K562 (cell line): Measurements from ENCODE around the gene EFNA2. TPM values are rescaled to one million over a fixed set of nuclear protein-coding genes. Genes with fewer than 3 reads are reported as not detected.
A peak's percentile ranks its signal among the peaks of the same experiment; 100 is the strongest.

ENCODE experiments used
- BRD9 ChIP-seq: fragments of 450-650 bp; IDR thresholded peaks from 2 replicates; pipeline ENCODE4 v1.6.1; 2018; ENCODE audit warnings: low read depth; ENCODE audit not compliant: partially characterized antibody
- CBX8 ChIP-seq: fragments of 200-600 bp; sonication (generic); IDR thresholded peaks from 2 replicates; pipeline ENCODE4 v1.6.1; 2012; ENCODE audit warnings: borderline replicate concordance, mixed run types, low read depth, mild to moderate bottlenecking, moderate library complexity, mixed read lengths, low read length, control low read depth, inconsistent platforms; ENCODE audit not compliant: poor library complexity, severe bottlenecking; ENCODE audit errors: extremely low read depth
- CC2D1A ChIP-seq: fragments of 450-650 bp; IDR thresholded peaks from 2 replicates; pipeline ENCODE4 v1.6.1; 2017; ENCODE audit warnings: mild to moderate bottlenecking
- FUS ChIP-seq: fragments of 200-400 bp; formaldehyde crosslinking; optimal IDR thresholded peaks from 2 replicates; pipeline ENCODE3; 2017; ENCODE audit warnings: low read depth, low read length
- GABPA ChIP-seq: fragments of 200-800 bp; sonication (Bioruptor generic); conservative IDR thresholded peaks from 2 replicates; pipeline ENCODE4 v1.6.1; 2016; ENCODE audit warnings: low read depth, missing genetic modification characterization, missing compliant biosample characterization
- NR2C1 ChIP-seq, 2 experiments: fragments of 450-650 bp; IDR thresholded peaks; 2 replicates each; pipeline ENCODE4 v1.6.1; 2017; ENCODE audit warnings: mild to moderate bottlenecking in 2 of 2, antibody characterized with exemption in 1 of 2, inconsistent platforms in 1 of 2, missing compliant biosample characterization in 1 of 2, missing genetic modification characterization in 1 of 2
- PCBP2 ChIP-seq: fragments of 200-400 bp; formaldehyde crosslinking; IDR thresholded peaks from 2 replicates; pipeline ENCODE4 v1.6.1; 2018; ENCODE audit warnings: low read length, low read depth, mild to moderate bottlenecking, moderate library complexity; ENCODE audit not compliant: poor library complexity, severe bottlenecking
- RCOR1 ChIP-seq, 2 experiments: IDR thresholded peaks; 2 replicates each; pipeline ENCODE4 v1.6.1; 2012; ENCODE audit warnings: low read depth in 2 of 2, low read length in 2 of 2, borderline replicate concordance in 1 of 2, improper control_type of control experiment in 1 of 2
- RFX1 ChIP-seq: fragments of 450-650 bp; IDR thresholded peaks from 2 replicates; pipeline ENCODE4 v1.6.1; 2016; ENCODE audit warnings: mild to moderate bottlenecking, moderate library complexity
- SMAD4 ChIP-seq: fragments of 250-450 bp; sonication (Bioruptor Pico); conservative IDR thresholded peaks from 2 replicates; pipeline ENCODE4 v1.8.0; 2021; ENCODE audit warnings: inconsistent platforms, mild to moderate bottlenecking, moderate library complexity
- ZEB2 ChIP-seq: fragments of 450-650 bp; IDR thresholded peaks from 2 replicates; pipeline ENCODE4 v1.6.1; 2016
- ZNF212 ChIP-seq: fragments of 450-650 bp; formaldehyde crosslinking; IDR thresholded peaks from 2 replicates; pipeline ENCODE4 v1.4.0; 2020; ENCODE audit warnings: mild to moderate bottlenecking
- ZNF239 ChIP-seq: fragments of 250-450 bp; sonication (Bioruptor Pico); IDR thresholded peaks from 2 replicates; pipeline ENCODE4 v1.4.0; 2020; ENCODE audit warnings: mild to moderate bottlenecking
- ZNF41 ChIP-seq: fragments of 250-450 bp; sonication (Bioruptor Pico); conservative IDR thresholded peaks from 2 replicates; pipeline ENCODE4 v1.4.0; 2020; ENCODE audit warnings: mild to moderate bottlenecking
- ZNF699 ChIP-seq: fragments of 250-450 bp; sonication (Bioruptor Pico); IDR thresholded peaks from 2 replicates; pipeline ENCODE4 v1.8.0; 2021; ENCODE audit warnings: mild to moderate bottlenecking, moderate library complexity; ENCODE audit not compliant: insufficient replicate concordance
- polyA plus RNA-seq, 8 experiments: library from polyadenylated mRNA; depleted of rRNA in 4 of 8; stranded (reverse) in 5 of 8; unstranded in 3 of 8; fragments of >200 nt; fragmentation: Nextera tagmentation in 2 of 8; fragmentation: Illumina TruSeq in 1 of 8; extraction: Ambion mirVana in 2 of 8; extraction: Trizol in 1 of 8; gene quantifications; 2 replicates each; pipeline versions ENCODE4 v1.2.1 to v1.2.3, GENCODE V29; 2011 to 2014; ENCODE audit warnings: inconsistent platforms in 1 of 8, missing spikeins in 1 of 8
- total RNA-seq, 7 experiments: library from RNA; depleted of rRNA in 6 of 7; stranded (reverse); fragments of >200 nt in 6 of 7; fragmentation: Illumina TruSeq in 2 of 7; extraction: Trizol in 2 of 7; gene quantifications; 2 replicates each; pipeline versions ENCODE4 v1.2.1 to v1.2.3, GENCODE V29; 2011 to 2021; ENCODE audit warnings: low replicate concordance in 1 of 7
- TF ChIP-seq, protein P1 (sequence below): fragments of 250-450 bp; sonication (Bioruptor Pico); IDR thresholded peaks from 2 replicates; pipeline ENCODE4 v1.4.0; 2020
- TF ChIP-seq, protein P2 (sequence below): fragments of 450-650 bp; formaldehyde crosslinking; IDR thresholded peaks from 2 replicates; pipeline ENCODE4 v1.4.0; 2022; ENCODE audit warnings: missing genetic modification characterization
- TF ChIP-seq, protein P3 (sequence below): fragments of 450-650 bp; IDR thresholded peaks from 2 replicates; pipeline ENCODE4 v1.6.1; 2016; ENCODE audit warnings: low read depth, mild to moderate bottlenecking, moderate library complexity
- TF ChIP-seq, protein P4 (sequence below): conservative IDR thresholded peaks from 2 replicates; pipeline ENCODE4 v1.6.1; 2011; ENCODE audit warnings: low read depth, mild to moderate bottlenecking, low read length; ENCODE audit not compliant: control insufficient read depth

The EFNA2 gene
- total and polyA plus RNA-seq, 9 of the 15 experiments (the other 6 are each of a cell fraction or from before 2014, with no cell fraction given) = 0.11 to 0.44 (median 0.15) TPM; not detected in 6

DNA sequence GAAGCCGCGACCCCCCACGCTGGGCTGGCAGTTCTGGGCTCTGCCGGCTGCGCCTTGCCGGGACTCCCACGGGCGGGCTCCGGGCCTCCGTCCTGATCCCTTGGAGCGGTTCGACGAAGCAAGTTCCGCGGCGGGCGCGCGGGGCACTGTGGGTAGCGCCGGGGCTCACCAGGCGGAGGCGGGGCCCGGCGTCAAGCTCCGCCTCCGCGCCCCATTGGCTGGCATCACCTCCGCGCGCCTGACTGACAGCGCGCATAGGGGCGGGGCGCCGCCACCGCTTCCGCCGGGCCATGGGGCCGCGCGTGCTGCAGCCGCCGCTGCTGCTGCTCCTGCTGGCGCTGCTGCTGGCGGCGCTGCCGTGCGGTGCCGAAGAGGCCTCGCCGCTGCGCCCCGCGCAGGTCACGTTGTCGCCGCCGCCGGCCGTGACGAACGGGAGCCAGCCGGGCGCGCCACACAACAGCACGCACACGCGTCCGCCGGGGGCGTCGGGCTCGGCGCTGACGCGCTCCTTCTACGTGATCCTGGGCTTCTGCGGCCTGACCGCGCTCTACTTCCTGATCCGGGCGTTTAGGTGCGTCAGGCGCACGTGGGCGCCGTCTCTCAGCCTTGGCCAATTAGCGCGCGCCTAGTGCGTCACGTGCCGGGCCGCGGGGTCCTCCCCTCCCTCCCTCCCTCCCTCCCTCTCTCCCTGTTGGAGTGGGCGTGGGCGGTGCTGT lies 10.3 kb upstream of the EFNA2 start, which contains the start of gene FAM174C (continued):
- TF ChIP-seq, protein P1, sequence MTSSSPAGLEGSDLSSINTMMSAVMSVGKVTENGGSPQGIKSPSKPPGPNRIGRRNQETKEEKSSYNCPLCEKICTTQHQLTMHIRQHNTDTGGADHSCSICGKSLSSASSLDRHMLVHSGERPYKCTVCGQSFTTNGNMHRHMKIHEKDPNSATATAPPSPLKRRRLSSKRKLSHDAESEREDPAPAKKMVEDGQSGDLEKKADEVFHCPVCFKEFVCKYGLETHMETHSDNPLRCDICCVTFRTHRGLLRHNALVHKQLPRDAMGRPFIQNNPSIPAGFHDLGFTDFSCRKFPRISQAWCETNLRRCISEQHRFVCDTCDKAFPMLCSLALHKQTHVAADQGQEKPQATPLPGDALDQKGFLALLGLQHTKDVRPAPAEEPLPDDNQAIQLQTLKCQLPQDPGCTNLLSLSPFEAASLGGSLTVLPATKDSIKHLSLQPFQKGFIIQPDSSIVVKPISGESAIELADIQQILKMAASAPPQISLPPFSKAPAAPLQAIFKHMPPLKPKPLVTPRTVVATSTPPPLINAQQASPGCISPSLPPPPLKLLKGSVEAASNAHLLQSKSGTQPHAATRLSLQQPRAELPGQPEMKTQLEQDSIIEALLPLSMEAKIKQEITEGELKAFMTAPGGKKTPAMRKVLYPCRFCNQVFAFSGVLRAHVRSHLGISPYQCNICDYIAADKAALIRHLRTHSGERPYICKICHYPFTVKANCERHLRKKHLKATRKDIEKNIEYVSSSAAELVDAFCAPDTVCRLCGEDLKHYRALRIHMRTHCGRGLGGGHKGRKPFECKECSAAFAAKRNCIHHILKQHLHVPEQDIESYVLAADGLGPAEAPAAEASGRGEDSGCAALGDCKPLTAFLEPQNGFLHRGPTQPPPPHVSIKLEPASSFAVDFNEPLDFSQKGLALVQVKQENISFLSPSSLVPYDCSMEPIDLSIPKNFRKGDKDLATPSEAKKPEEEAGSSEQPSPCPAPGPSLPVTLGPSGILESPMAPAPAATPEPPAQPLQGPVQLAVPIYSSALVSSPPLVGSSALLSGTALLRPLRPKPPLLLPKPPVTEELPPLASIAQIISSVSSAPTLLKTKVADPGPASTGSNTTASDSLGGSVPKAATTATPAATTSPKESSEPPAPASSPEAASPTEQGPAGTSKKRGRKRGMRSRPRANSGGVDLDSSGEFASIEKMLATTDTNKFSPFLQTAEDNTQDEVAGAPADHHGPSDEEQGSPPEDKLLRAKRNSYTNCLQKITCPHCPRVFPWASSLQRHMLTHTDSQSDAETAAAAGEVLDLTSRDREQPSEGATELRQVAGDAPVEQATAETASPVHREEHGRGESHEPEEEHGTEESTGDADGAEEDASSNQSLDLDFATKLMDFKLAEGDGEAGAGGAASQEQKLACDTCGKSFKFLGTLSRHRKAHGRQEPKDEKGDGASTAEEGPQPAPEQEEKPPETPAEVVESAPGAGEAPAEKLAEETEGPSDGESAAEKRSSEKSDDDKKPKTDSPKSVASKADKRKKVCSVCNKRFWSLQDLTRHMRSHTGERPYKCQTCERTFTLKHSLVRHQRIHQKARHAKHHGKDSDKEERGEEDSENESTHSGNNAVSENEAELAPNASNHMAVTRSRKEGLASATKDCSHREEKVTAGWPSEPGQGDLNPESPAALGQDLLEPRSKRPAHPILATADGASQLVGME = no peak
- TF ChIP-seq BRD9 (no peak), GABPA (tag) (peak; percentile 91), CC2D1A (no peak), ZNF699 (CRISPR knock-in tag) (no peak), ZNF212 (CRISPR knock-in tag) (no peak), NR2C1 (IDR thresholded peaks at IDR 0.05) (no peak; the same call in 1 of the 2 replicates), NR2C1 (tag; IDR thresholded peaks at IDR 0.05) (no peak), CBX8 (no peak), ZEB2 (no peak), SMAD4 (CRISPR knock-in tag) (peak; percentile 73), ZNF41 (CRISPR knock-in tag) (0 out of 2 replicates have a peak, but pooled peaks have one; percentile 2), RCOR1 (IDR thresholded peaks at IDR 0.05; ENCODE audit: borderline replicate concordance in 1 of 2, low read depth in 2 of 2, low read length in 2 of 2) (no peak), FUS (no peak), PCBP2 (no peak), ZNF239 (CRISPR knock-in tag) (no peak), RFX1 (no peak)
- TF ChIP-seq, protein P2, sequence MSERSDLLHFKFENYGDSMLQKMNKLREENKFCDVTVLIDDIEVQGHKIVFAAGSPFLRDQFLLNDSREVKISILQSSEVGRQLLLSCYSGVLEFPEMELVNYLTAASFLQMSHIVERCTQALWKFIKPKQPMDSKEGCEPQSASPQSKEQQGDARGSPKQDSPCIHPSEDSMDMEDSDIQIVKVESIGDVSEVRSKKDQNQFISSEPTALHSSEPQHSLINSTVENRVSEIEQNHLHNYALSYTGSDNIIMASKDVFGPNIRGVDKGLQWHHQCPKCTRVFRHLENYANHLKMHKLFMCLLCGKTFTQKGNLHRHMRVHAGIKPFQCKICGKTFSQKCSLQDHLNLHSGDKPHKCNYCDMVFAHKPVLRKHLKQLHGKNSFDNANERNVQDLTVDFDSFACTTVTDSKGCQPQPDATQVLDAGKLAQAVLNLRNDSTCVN (CRISPR knock-in tag) = no peak
- TF ChIP-seq, protein P3, sequence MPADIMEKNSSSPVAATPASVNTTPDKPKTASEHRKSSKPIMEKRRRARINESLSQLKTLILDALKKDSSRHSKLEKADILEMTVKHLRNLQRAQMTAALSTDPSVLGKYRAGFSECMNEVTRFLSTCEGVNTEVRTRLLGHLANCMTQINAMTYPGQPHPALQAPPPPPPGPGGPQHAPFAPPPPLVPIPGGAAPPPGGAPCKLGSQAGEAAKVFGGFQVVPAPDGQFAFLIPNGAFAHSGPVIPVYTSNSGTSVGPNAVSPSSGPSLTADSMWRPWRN = no peak
- TF ChIP-seq, protein P4, sequence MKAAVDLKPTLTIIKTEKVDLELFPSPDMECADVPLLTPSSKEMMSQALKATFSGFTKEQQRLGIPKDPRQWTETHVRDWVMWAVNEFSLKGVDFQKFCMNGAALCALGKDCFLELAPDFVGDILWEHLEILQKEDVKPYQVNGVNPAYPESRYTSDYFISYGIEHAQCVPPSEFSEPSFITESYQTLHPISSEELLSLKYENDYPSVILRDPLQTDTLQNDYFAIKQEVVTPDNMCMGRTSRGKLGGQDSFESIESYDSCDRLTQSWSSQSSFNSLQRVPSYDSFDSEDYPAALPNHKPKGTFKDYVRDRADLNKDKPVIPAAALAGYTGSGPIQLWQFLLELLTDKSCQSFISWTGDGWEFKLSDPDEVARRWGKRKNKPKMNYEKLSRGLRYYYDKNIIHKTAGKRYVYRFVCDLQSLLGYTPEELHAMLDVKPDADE = peak; percentile 79; the same call in 1 of the 2 replicates
